Measurements from ENCODE around the gene CEACAM16.
"Not testable (repeated sequence)": the region's sequence is repeated elsewhere in the genome, so short reads cannot be mapped to it uniquely, and the experiment has no call there.

CEACAM16 gene

GRCh38 chr19:44704982-44705381, 6.0 kb downstream of the CEACAM16 start:
- no peak for DNase-seq

- no peak for DNase-seq
These were observed 6.6 kb downstream of the CEACAM16 start for GRCh38 chr19:44705502-44706010.

GRCh38 chr19:44706506-44707236, 7.7 kb downstream of the CEACAM16 start:
- no peak for DNase-seq

DNA sequence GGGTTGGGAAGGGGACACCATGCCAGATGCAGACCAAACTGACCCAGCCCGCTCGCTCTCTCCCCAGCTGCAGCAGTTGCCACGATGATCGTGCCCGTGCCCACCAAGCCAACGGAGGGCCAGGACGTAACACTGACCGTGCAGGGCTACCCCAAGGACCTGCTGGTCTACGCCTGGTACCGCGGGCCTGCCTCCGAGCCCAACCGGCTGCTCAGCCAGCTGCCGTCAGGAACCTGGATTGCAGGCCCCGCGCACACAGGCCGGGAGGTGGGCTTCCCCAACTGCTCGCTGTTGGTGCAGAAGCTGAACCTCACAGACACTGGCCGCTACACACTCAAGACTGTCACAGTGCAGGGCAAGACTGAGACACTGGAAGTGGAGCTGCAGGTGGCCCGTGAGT, 8.8 kb downstream of the CEACAM16 start:
- DNase-seq, result no peak

- DNase-seq, result no peak
These were observed 10.0 kb downstream of the CEACAM16 start for GRCh38 chr19:44708940-44709339.

GRCh38 chr19:44709434-44710266, 10.7 kb downstream of the CEACAM16 start:
- DNase-seq, result not testable (repeated sequence)

- no peak for DNase-seq
These were observed 11.5 kb downstream of the CEACAM16 start for GRCh38 chr19:44710483-44710882.

- no peak for DNase-seq
These were observed 14.0 kb downstream of the CEACAM16 start for GRCh38 chr19:44712864-44713515.

DNA sequence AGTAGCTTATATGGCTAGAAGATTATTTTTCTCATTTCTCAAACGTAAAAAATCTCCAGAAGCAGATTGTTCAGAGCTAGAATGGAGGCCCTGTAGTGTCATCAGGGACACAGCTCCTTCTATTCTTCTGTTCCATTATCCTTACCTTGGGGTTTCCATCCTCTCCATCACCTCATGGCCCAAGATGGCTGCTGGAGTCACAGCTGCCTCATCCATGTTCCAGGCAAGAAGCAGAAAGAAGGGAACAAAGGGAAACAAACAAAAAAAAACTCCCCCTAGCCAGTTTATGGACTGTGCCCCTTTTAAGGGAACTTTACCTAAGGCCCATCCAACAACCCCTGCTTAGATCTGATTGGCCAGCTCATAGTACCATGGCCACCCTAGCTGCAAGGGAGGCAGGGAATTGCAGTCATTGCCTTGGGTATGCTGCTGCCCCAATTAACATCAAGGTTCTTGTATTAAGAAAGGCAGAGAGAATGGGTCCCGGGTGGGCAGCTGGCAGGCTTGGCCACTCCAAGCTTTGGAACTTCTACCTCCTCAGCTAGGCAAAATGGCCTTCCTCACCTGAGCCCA, 15.7 kb downstream of the CEACAM16 start:
- DNase-seq, result no peak

- no peak for DNase-seq
These were observed 18.7 kb downstream of the CEACAM16 start for GRCh38 chr19:44717603-44718002.

GRCh38 chr19:44718441-44719261, 19.7 kb downstream of the CEACAM16 start:
- peak; percentile 63 for DNase-seq

- DNase-seq, result no peak
These were observed 20.3 kb downstream of the CEACAM16 start for GRCh38 chr19:44719262-44719701.

DNA sequence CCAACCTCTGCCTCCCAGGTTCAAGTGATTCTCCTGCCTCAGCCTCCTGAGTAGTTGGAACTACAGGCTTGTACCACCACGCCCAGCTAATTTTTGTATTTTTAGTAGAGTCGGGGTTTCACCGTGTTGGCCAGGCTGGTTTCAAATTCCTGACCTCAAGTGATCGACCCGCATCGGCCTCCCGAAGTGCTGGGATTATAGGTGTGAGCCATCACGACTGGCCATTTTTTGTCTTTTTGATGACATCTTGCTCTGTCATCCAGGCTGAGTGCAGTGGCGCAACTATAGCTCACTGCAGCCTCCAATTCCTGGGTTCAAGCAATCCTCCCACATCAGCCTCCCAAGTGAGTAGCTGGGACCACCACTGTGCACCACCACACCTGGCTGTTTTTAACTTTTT, 21.4 kb downstream of the CEACAM16 start:
- DNase-seq, result not testable (repeated sequence)

- DNase-seq, result no peak
These were observed 22.0 kb downstream of the CEACAM16 start for GRCh38 chr19:44720945-44721344.

DNA sequence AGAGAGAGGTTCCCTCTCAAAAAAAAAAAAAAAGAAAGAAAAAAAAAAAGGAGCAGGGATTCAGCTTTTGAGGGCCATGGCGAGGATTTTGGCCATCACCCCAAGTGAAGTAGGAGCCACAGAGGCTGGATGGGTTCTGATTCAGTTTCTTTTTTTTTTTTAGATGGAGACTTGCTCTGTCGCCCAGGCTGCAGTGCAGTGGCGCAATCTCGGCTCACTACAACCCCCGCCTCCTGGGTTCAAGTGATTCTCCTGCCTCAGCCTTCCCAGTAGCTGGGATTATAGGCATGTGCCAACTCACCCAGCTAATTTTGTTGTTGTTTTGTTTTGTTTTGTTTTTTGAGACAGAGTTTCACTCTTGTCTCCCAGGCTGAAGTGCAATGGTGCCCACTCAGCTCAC, 22.4 kb downstream of the CEACAM16 start:
- not testable (repeated sequence) for DNase-seq

GRCh38 chr19:44722131-44723121, 23.5 kb downstream of the CEACAM16 start:
- DNase-seq, result no peak

- no peak for DNase-seq
These were observed 24.5 kb downstream of the CEACAM16 start for GRCh38 chr19:44723299-44723951.

GRCh38 chr19:44723952-44724319, 25.0 kb downstream of the CEACAM16 start:
- DNase-seq, result peak; percentile 82

GRCh38 chr19:44725251-44725650, 26.3 kb downstream of the CEACAM16 start:
- DNase-seq, result no peak

GRCh38 chr19:44725684-44726083, 26.7 kb downstream of the CEACAM16 start:
- no peak for DNase-seq

Data from EL (cell line).